NK-92 treated with Interleukin-12 subunit alpha and Interleukin-12 subunit beta, amount 100 ng/mL, for 24 hours (cell line): ENCODE measurements around the gene ARIH2.

Experiments
- DNase-seq: peaks from one replicate; lab custom pipeline; 2025; lab: John Stamatoyannopoulos, UW

The ARIH2 gene

DNA sequence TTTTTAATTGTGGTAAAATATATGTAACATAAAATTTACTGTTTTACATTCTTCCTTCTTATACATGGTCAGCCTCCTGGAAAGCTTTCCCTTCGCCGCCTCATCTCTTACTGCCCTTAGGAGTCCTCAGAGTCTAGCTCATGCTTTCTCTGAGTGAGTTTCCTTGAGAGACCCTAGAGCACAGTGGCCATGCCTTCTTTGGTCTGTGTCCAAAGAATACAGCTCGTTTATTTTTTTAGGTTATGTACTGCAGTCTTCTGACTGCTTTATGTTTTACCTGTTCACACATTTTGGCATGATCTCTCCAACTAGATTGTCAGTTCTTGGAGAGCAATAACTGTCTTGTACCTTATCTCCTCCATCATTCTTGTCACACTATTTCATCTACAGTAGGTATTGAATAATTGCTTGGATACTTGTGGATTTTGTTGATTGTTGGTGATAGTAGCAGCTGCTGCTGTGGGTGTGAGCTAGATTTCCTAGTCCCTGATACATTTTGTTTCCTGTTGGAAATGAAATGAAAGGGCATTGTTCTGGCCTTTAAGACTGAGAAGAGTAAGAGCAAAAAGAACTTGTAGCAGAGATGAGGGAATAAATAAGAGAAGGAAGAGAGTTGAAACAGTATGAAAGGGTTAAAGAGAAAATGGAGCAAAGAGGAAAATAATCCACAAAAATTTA is 10.9 kb downstream of the ARIH2 start:
- no peak for DNase-seq

DNA sequence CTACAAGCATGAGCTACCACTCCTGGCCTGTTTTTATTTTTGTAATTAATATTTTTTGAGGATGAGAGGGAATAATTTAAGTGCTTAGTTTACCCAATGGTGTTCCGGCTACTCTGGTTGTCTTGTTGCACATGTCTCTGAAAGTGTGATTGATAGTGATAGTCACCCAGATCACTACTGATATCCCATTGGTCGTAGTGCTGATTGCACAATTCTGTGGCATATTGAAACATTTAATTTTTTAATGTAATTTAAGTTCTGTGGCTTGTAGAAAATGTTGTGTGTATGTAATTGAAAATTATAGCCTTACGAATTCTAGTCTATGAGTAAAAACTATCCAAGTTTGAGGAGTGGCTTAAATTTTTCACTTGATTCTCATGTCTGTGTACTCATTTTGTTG is 11.9 kb downstream of the ARIH2 start:
- no peak for DNase-seq

DNA sequence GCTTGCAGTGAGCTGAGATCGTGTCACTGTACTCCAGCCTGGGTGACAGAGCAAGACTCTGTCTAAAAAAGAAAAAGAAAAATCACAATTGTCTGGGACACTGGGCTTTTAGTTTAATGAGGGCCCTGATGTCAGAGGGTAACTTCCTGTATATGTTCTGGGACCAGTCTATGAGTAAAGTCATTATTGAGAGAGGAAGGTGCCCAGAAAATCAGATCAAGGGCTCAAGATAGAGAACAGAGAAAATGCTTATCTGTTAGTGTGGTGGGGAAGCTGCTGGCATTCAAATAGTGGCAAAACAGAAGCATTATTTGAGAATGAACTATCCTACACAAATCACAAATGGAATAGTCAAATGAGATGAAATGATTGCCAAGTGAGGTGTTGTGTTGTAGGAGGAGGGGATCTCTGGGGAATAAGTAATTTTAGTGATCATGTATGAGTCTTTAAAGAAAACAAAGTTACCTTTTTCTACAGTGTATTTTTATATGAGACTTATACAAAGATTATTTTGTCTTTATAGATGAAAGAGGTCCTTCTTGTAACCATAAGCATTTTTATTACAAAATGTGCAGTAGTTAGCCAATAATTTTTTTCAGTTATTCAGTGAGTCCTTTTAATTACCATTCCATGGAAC is 13.4 kb downstream of the ARIH2 start:
- no peak for DNase-seq

DNA sequence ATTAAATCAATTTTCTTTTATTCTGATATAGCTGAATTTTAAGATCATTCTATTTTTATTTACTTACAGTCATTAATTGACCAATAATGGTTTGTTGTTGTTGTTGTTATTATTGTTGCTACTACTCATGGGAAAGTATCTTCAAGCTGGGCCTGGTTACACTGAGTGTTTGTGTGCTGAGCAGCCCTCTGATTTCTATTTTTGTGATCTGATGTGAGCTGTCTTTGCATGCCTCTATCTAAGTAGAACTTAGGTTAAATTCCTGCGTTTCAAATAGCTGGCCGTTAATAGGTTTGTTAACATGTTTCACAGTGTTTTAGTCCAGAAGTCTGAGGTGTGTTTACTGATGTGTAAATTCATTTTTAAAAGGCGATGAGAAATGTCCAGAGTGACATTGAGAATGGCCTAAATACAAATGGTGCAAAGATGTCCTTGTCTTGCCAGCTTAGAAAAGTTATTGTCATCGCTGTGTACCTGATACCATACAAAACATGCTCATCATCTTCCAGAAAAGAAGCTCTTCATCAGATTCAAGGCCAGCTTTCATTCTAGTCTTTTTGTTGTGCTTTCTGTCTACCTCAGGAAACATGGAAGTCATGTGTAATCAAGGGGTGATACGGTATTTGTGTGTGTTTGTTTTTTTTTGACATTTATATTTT is 15.8 kb downstream of the ARIH2 start:
- no peak for DNase-seq

DNA sequence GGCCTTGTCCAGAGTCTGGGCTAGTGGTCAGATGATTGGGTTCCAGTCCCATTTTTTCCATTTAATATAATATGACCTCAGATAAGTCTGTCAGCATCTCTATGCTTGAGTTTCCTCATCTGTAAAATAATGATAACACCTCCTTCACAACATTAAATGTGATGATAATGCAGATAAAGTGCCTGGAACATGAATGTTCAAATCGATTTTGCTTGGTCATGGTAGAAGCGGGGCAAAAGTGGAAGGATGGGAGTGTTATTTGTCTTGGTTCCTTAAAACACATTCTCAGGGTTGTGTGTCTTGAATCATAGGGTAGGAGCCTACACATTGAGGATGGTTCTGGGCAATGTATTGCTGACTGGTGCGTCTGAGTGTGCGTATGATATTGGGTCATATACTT is 16.9 kb downstream of the ARIH2 start:
- DNase-seq: no peak

DNA sequence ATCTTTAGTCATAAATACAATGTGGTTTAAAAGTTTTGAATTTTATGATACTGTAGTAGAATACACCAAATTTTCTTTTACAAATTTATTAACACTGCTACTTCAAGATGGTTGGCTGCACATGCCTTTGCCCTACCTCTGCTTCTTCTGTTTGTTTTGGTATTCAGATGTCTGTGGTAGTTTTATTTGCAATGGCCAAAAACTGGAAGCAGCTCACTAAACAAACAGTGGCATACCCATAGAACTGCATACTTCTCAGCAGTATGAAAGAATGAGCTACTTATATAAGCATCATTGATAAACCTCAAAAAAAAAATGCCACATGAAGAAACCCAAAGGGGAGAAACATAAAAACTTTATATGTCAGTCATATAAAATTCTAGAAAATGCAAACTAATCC is 19.5 kb downstream of the ARIH2 start:
- DNase-seq: no peak

DNA sequence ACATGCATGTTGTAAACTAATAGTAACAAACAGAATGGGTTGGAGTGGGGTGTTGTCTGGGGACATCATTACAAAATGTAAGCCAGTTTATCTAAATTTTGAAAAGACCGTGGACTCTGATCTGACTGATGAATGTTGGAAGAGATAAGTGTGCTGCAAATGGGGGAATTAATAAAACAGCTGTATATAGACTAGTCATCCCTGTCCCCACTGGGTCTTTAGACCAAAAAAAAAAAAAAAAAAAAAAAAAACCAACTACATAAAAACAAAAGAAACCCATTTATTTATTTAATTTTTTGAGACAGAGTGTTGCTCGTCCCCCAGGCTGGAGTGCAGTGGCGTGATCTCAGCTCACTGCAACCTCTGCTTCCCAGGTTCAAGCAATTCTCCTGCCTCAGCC is 20.0 kb downstream of the ARIH2 start:
- no peak for DNase-seq

DNA sequence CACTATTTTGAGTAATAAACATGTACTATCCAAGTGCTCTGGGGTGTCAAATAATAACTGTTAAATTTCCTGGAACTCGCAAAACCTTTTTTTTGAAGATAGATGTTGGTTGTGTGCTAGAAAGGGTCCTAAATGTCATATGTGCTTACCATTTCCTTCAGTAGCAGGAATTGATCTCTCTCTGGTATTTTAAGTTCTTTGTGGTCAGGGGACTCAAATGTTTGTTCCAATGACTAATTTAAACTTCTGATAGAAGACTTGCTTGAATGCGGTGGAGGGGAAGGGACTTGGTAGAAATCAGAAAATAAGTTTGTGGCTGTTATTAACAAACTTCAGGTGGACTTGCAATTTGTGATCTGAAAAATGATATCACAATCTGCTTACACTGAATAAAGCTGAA is 26.8 kb downstream of the ARIH2 start:
- DNase-seq: no peak

DNA sequence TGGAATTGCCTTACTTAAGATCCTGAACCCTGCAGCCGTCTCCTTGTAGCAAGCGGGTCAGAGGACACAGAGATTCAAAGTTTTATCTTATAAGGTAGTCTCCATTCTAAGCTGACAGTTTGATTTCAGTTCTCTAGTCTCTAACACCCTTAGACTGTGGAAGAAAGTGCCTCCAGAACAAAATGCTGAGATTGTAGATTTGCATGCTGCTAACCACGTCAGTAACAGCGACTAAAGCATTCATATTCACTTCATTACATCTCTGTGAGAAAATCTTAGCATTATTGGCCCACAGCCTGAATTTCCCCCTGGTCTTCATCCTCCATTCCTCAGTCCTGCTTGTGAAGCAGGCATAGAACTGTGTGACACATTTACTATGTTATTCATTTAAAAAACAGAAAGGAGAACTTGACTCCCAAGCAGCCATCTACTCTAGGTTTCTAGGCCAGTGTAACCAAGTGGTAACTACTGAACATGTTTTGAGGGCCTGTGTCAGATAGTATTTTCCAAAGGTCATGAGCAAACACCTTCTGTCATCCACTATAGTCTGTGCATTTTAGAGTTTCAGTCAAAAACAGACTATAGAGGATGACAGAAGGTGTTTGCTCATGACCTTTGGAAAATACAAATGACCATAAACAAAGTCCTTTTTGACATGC is 27.4 kb downstream of the ARIH2 start:
- no peak for DNase-seq

DNA sequence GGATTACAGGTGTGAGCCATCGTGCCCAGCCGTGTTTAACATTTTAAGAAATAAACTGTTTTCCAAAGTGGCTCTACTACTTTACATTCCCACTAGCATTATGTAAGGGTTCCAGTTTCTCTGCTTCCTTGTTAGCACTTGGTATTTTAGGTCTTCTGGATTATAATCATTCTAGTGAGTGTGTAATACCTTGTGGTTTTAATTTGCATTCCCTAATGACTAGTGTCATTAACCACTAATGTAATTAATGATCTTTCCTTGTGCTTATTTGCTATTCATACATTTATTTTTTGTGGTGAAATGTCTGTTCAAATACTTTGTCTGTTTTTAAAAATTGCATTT is 30.7 kb downstream of the ARIH2 start:
- DNase-seq: no peak

DNA sequence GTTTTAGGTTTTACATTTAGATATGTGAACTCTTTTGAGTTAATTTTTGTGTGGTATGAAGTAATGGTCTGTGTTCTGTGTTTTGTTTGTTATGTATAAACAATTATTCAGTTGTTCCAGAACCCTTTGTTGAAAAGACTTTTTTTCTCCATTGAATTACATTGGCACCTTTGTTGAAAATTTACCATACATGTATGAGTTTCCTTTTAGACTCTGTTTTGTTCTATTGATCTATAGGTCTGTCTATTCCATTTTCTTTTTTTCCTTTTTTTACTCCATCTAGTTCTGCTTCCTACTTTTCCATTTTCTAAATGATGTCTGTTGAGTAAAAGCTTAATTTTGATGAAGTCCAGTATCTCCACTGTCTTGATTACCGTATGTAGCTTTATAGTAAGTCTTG is 31.4 kb downstream of the ARIH2 start:
- no peak for DNase-seq

DNA sequence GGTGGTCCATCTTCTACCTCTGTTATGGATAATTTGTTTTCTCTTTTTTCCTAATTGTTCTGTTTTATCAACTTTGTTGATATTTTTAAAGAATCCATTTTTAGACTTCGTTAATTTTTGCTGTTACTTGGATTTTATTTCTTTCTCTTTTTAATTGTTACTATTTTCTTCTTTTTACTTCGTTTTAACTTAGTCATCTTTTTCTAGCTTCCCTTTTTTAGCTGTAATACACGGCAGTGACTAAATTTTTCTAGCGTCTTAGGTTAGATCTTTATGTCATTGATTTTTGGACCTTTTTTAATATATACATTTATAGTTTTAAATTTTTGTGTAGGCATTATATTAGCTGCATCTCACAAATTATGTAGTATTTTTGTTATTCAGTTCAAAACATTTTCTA is 33.1 kb downstream of the ARIH2 start:
- DNase-seq: no peak

DNA sequence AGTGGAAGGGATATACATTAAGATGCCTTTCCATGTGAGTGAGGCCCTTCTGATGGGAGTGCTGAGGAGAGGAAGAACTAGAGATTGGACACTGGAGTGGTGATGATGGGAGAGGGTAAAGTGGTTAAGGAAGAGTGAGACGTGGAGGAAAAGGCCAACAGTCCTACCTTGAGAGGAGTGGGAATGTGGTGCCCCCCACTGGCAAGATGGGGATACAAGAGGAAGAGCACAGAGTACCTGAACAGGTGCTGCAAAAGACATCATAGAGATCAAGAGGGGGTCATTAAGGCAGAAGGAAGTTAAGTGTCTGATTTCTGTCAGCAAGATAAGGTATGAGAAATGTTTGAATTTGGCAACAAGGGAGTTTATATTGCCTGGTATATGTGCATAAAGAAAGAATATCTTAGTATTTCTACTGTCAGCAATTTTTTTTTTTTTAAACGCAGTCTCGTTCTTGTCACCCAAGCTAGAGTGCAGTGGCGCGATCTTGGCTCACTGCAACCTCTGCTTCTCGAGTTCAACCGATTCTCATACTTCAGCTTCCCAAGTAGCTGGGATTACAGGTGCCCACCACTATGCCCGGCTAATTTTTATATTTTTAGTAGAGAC is 34.0 kb downstream of the ARIH2 start:
- DNase-seq: no peak

DNA sequence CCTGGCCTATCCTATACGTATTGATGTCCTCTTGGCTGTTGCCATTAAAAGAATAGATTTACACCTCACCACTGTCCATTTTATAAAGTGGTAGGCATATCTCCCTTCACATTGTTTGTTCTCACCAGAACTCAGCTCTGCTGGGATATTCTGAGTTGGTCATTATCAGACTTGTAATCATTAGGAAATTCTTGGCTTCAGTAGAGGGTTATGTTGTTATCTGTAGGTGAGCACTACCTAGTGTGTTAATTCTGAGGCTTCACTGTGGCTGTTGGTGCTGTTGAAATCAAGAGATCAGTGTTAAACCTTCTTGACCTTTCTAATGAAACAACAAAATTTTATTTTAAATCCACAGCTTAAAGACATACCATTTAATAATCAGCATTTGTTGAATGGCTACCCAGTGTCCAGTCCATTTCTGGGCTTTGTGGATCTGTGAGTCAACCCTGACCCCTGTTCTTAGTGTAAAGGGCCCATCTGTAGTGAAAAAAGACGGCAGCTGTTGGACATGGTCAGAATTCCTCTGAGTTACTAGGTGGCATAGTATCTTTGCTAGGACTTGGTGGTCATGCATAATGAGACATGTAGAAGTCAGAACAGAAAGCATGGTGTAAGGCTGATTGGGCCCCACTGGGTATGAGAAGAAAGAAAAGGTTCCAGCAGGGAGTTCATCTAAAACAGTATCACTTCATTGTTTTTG is 38.5 kb downstream of the ARIH2 start:
- no peak for DNase-seq

DNA sequence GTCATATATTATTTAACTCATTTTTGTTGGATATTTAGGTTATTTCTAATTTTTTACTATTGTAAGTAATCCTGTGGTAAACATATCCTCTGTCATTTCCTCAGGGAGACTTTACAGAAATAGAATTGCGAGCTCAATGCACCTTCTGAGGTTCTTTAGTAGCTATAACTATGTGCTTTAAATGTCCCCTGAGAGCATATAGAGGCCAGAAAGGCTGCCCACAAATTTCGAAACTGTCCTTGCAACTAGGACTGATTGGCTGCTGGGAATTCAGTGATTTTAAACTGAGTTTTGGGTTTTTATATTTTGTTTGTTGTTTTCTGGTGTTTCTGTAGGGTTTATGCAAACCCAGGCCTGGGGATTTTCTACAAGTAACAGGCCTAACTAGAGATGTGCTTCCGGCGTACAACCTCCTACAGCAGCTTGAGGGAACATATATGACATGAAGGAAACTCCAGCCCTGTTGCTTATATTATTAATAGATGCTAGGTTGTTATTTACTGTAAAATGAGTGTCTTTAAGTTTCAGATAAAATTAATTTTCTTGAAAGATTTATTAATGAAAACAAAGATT is 42.3 kb downstream of the ARIH2 start:
- no peak for DNase-seq

DNA sequence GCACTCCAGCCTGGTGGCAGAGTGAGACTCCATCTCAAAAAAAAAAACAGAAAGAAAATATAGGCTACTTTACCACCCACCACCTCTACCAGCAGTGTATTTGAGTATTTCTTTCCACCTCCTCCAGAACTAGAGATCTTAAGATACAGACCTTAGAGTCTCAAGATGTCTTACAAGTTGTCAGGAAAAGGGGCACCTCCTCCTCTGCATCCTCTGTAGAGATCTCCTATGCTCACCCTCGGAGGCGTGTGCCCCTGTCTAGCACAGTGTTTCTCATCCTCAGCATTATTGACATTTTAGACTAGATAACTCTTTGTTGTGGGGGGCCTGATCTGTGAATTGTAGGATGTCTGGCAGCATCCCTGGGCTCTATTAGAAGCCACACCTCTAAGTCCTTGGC is 43.7 kb downstream of the ARIH2 start:
- DNase-seq: no peak

DNA sequence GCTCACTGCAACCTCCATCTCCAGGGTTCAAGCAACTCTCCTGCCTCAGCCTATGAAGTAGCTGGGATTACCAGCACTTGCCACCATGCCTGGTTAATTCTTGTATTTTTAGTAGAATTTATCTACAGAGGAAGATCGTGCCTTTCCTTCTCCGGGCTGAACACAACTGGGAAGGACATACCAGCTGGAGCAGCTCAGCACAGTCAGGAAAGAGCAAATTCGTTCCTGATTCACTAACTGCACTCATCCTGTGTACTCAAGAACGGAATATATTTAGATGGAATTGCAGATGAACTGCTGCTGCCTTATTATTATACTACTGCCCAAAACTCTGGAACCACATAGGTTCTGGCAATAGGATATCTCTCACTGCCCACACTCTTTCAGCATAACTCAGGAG is 44.3 kb downstream of the ARIH2 start:
- no peak for DNase-seq

DNA sequence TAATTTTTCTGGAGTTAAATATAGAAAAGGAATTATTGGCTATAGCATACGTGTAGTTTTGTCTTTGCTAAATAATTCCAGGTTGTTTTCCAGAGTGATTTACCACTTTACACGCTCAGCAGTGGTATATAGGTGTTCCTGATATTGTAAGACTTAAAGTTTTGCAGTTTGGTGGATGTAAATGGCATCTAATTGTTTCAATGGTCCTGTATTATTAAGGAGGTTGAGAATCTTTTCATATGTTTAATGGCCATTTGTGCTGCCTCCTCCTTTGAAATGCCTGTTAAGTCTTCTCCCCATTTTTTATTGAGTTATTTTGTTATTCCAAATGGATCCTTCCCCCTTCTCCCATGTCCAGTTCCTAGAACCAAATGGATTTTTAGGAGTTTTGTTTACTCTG is 44.9 kb downstream of the ARIH2 start:
- no peak for DNase-seq

DNA sequence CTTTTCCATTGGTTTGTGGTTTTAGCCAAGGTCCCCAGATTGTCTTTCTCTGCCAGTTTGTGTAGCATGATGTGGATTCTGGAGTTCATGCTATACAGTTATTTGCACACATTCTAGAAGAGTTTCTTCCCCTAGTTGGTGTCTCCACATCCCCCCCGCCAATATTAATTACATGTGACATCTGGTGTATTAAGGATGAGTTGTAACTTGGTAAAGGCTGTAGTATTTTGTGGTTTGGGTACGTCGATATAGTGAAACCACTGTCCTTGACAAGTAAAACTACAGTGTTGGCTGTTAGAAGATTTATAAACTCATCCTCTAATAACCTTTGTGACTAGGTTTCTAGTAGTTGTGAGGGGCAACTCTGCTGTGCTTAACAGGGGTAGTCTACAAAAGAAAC is 47.7 kb downstream of the ARIH2 start:
- DNase-seq: no peak

DNA sequence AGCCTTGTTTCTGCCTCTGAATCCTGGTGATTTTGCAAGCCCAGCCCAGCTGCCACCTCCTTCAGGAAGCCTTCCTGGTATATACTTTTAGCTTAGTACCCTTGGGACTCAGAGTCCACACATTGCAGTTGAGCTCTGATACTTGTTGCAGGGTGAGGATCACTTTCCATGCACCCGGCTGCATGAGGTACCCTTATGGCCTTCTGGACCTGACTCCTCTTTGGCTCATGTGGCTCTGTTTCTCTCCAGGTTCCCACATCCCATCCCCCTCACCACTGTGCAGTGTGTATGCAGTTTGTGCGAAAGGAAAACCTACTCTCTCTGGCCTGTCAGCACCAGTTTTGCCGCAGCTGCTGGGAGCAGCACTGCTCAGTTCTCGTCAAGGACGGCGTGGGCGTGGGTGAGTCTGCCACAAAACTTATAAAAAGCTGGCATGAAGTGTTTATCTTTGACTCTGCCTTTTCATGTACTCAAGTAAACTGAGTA is 48.3 kb downstream of the ARIH2 start:
- DNase-seq: no peak

DNA sequence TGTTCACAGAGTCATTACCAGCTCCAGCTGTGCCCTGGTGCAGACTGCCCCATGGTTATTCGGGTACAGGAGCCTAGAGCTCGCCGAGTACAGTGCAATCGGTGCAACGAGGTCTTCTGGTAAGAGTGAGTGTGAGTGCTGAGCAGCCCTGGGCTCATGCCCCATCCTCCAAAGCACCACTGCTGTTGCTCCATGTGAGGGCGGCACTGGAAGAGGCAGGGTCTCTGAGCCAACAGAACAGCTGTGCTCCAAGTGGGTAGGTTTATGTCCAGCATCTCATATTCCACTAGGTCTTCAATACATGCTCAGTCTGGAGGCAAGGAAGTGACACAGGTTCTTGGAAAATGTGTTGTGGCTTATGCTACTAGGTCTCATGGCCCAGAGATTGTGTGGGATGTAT is 51.9 kb downstream of the ARIH2 start:
- DNase-seq: no peak
